Cortex of kidney (tissue), 1 donor: ENCODE results near the gene CAB39L.

Experiments
- DNase-seq: peaks from one replicate; lab custom pipeline; 2025; lab: John Stamatoyannopoulos, UW

CAB39L gene

GRCh38 chr13:49441846-49442245 is 2.0 kb downstream of the CAB39L start:
- no peak for DNase-seq

- no peak for DNase-seq
Observed at GRCh38 chr13:49441312-49441711, 2.6 kb downstream of the CAB39L start.

- DNase-seq = no peak
Observed at GRCh38 chr13:49439609-49440008, 4.3 kb downstream of the CAB39L start.

GRCh38 chr13:49437705-49438104 is 6.2 kb downstream of the CAB39L start:
- no peak for DNase-seq

GRCh38 chr13:49436890-49437289 is 7.0 kb downstream of the CAB39L start:
- no peak for DNase-seq

GRCh38 chr13:49435992-49436391 is 7.9 kb downstream of the CAB39L start:
- no peak for DNase-seq

- no peak for DNase-seq
Observed at GRCh38 chr13:49429121-49429520, 14.7 kb downstream of the CAB39L start.

GRCh38 chr13:49428041-49428763 is 15.7 kb downstream of the CAB39L start:
- DNase-seq = no peak

- DNase-seq = no peak
Observed at GRCh38 chr13:49424011-49424560, 19.8 kb downstream of the CAB39L start.

- no peak for DNase-seq
Observed at GRCh38 chr13:49421391-49421790, 22.5 kb downstream of the CAB39L start.

- DNase-seq = no peak
Observed at GRCh38 chr13:49419276-49419675, 24.6 kb downstream of the CAB39L start.

- DNase-seq = no peak
Observed at GRCh38 chr13:49418206-49418605, 25.7 kb downstream of the CAB39L start.

GRCh38 chr13:49417161-49417560 is 26.7 kb downstream of the CAB39L start:
- no peak for DNase-seq

- no peak for DNase-seq
Observed at GRCh38 chr13:49412749-49413148, 31.1 kb downstream of the CAB39L start.

- DNase-seq = no peak
Observed at GRCh38 chr13:49411353-49411752, 32.5 kb downstream of the CAB39L start.

GRCh38 chr13:49410477-49410876 is 33.4 kb downstream of the CAB39L start:
- DNase-seq = no peak

GRCh38 chr13:49410006-49410405 is 33.9 kb downstream of the CAB39L start:
- DNase-seq = no peak

GRCh38 chr13:49409008-49409407 is 34.9 kb downstream of the CAB39L start:
- no peak for DNase-seq

- no peak for DNase-seq
Observed at GRCh38 chr13:49407936-49408335, 35.9 kb downstream of the CAB39L start.

GRCh38 chr13:49407068-49407467 is 36.8 kb downstream of the CAB39L start:
- DNase-seq = no peak

GRCh38 chr13:49404703-49405020 is 39.2 kb downstream of the CAB39L start:
- no peak for DNase-seq

GRCh38 chr13:49403996-49404702 is 39.7 kb downstream of the CAB39L start:
- DNase-seq = no peak
